GM12878 (cell line): ENCODE results near the gene CREBZF. TPM values are rescaled to one million over a fixed set of nuclear protein-coding genes. Genes with fewer than 3 reads are reported as not detected.

Source experiments
- HDGF ChIP-seq: fragments of 450-650 bp; IDR thresholded peaks from 2 replicates; pipeline ENCODE4 v1.6.1; 2016; ENCODE audit warnings: antibody characterized with exemption
- JUNB ChIP-seq: IDR thresholded peaks from 2 replicates; pipeline ENCODE4 v1.6.1; 2016; ENCODE audit warnings: antibody characterized with exemption, mild to moderate bottlenecking
- NFXL1 ChIP-seq: fragments of 450-650 bp; IDR thresholded peaks from 2 replicates; pipeline ENCODE4 v1.6.1; 2017; ENCODE audit warnings: antibody characterized with exemption, mild to moderate bottlenecking, borderline replicate concordance
- NFYB ChIP-seq: IDR thresholded peaks from 2 replicates; pipeline ENCODE4 v1.6.1; 2011; ENCODE audit warnings: low read depth, mild to moderate bottlenecking, low read length, improper control_type of control experiment, moderate library complexity; ENCODE audit not compliant: insufficient read depth
- polyA plus RNA-seq, 11 experiments: library from polyadenylated mRNA; depleted of rRNA in 4 of 11; unstranded in 6 of 11; stranded (reverse) in 5 of 11; fragments of >200 nt; fragmentation: Nextera tagmentation in 4 of 11; fragmentation: Illumina TruSeq in 1 of 11; extraction: Ambion mirVana in 4 of 11; extraction: Trizol in 1 of 11; gene quantifications; 1 replicate in 1 of 11; 2 replicates in 10 of 11; pipeline versions ENCODE4 v1.2.1 to v1.2.3, GENCODE V29; 2011 to 2016; ENCODE audit warnings: inconsistent platforms in 2 of 11, missing spikeins in 2 of 11, low read depth in 1 of 11
- total RNA-seq, 4 experiments: library from RNA; depleted of rRNA in 3 of 4; stranded (reverse); fragments of >200 nt in 3 of 4; fragmentation: Illumina TruSeq in 1 of 4; extraction: Trizol in 1 of 4; gene quantifications; 2 replicates each; pipeline versions ENCODE4 v1.2.1 to v1.2.3, GENCODE V29; 2013 to 2021
- TF ChIP-seq, protein P1 (sequence below): fragments of 450-650 bp; IDR thresholded peaks from 2 replicates; pipeline ENCODE4 v1.6.1; 2017; ENCODE audit warnings: mild to moderate bottlenecking, moderate library complexity
- TF ChIP-seq, protein P2 (sequence below): fragments of 450-650 bp; IDR thresholded peaks from 2 replicates; pipeline ENCODE4 v1.6.1; 2016; ENCODE audit warnings: mild to moderate bottlenecking
- TF ChIP-seq, protein P3 (sequence below): IDR thresholded peaks from 2 replicates; pipeline ENCODE4 v1.6.1; 2012; ENCODE audit warnings: mild to moderate bottlenecking, low read depth, low read length
- TF ChIP-seq, protein P4 (sequence below): IDR thresholded peaks from 2 replicates; pipeline ENCODE4 v1.6.1; 2012; ENCODE audit warnings: low read depth, low read length, improper control_type of control experiment

The CREBZF gene
- total and polyA plus RNA-seq, 10 of the 15 experiments (the other 5 are each of a cell fraction or from before 2014, with no cell fraction given): 11.1 to 51.2 (median 34.1) TPM

DNA sequence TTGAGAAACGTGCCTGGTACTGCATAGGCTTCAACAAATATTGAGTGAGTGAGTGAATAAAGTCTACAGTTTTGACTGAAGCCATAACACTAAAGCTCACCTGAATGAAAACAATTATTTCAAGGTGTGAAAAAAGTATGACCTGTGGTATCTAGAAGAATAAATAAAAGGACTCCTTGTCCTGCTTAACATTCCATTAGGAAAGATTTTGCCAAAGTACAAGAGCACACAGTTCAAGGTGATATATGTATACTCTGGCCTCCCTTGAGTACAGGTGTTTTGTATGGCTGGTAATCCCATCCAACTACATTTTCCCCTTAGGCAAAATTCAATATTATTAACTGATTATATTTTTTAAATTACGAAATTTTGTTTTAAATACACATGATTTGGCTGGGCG lies 1.8 kb upstream of the CREBZF start (continued):
- TF ChIP-seq, protein P1, sequence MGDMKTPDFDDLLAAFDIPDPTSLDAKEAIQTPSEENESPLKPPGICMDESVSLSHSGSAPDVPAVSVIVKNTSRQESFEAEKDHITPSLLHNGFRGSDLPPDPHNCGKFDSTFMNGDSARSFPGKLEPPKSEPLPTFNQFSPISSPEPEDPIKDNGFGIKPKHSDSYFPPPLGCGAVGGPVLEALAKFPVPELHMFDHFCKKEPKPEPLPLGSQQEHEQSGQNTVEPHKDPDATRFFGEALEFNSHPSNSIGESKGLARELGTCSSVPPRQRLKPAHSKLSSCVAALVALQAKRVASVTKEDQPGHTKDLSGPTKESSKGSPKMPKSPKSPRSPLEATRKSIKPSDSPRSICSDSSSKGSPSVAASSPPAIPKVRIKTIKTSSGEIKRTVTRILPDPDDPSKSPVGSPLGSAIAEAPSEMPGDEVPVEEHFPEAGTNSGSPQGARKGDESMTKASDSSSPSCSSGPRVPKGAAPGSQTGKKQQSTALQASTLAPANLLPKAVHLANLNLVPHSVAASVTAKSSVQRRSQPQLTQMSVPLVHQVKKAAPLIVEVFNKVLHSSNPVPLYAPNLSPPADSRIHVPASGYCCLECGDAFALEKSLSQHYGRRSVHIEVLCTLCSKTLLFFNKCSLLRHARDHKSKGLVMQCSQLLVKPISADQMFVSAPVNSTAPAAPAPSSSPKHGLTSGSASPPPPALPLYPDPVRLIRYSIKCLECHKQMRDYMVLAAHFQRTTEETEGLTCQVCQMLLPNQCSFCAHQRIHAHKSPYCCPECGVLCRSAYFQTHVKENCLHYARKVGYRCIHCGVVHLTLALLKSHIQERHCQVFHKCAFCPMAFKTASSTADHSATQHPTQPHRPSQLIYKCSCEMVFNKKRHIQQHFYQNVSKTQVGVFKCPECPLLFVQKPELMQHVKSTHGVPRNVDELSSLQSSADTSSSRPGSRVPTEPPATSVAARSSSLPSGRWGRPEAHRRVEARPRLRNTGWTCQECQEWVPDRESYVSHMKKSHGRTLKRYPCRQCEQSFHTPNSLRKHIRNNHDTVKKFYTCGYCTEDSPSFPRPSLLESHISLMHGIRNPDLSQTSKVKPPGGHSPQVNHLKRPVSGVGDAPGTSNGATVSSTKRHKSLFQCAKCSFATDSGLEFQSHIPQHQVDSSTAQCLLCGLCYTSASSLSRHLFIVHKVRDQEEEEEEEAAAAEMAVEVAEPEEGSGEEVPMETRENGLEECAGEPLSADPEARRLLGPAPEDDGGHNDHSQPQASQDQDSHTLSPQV: no peak
- TF ChIP-seq, protein P2, sequence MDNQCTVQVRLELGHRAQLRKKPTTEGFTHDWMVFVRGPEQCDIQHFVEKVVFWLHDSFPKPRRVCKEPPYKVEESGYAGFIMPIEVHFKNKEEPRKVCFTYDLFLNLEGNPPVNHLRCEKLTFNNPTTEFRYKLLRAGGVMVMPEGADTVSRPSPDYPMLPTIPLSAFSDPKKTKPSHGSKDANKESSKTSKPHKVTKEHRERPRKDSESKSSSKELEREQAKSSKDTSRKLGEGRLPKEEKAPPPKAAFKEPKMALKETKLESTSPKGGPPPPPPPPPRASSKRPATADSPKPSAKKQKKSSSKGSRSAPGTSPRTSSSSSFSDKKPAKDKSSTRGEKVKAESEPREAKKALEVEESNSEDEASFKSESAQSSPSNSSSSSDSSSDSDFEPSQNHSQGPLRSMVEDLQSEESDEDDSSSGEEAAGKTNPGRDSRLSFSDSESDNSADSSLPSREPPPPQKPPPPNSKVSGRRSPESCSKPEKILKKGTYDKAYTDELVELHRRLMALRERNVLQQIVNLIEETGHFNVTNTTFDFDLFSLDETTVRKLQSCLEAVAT: no peak
- TF ChIP-seq NFXL1: no peak
- no peak for TF ChIP-seq HDGF
- TF ChIP-seq, protein P3, sequence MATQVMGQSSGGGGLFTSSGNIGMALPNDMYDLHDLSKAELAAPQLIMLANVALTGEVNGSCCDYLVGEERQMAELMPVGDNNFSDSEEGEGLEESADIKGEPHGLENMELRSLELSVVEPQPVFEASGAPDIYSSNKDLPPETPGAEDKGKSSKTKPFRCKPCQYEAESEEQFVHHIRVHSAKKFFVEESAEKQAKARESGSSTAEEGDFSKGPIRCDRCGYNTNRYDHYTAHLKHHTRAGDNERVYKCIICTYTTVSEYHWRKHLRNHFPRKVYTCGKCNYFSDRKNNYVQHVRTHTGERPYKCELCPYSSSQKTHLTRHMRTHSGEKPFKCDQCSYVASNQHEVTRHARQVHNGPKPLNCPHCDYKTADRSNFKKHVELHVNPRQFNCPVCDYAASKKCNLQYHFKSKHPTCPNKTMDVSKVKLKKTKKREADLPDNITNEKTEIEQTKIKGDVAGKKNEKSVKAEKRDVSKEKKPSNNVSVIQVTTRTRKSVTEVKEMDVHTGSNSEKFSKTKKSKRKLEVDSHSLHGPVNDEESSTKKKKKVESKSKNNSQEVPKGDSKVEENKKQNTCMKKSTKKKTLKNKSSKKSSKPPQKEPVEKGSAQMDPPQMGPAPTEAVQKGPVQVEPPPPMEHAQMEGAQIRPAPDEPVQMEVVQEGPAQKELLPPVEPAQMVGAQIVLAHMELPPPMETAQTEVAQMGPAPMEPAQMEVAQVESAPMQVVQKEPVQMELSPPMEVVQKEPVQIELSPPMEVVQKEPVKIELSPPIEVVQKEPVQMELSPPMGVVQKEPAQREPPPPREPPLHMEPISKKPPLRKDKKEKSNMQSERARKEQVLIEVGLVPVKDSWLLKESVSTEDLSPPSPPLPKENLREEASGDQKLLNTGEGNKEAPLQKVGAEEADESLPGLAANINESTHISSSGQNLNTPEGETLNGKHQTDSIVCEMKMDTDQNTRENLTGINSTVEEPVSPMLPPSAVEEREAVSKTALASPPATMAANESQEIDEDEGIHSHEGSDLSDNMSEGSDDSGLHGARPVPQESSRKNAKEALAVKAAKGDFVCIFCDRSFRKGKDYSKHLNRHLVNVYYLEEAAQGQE: no peak
- no peak for TF ChIP-seq JUNB
- TF ChIP-seq, protein P4, sequence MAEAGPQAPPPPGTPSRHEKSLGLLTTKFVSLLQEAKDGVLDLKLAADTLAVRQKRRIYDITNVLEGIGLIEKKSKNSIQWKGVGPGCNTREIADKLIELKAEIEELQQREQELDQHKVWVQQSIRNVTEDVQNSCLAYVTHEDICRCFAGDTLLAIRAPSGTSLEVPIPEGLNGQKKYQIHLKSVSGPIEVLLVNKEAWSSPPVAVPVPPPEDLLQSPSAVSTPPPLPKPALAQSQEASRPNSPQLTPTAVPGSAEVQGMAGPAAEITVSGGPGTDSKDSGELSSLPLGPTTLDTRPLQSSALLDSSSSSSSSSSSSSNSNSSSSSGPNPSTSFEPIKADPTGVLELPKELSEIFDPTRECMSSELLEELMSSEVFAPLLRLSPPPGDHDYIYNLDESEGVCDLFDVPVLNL: no peak
- no peak for TF ChIP-seq NFYB
- TF ChIP-seq, all 136 proteins: peak for 0
